Neuronal stem cell (in vitro differentiated cells): ENCODE results near the gene GARIN5B.

Source experiments
- DNase-seq: peaks from one replicate; pipeline ENCODE4 v3.0.0-alpha.2; 2013; ENCODE audit warnings: low spot score
- H2AFZ ChIP-seq: one replicate; pipeline ENCODE4 v1.6.1; 2013; ENCODE audit warnings: mild to moderate bottlenecking, low read length, inconsistent platforms
- H2AK5ac ChIP-seq: 2 replicates; pipeline ENCODE4 v1.6.1; 2013; ENCODE audit warnings: low read depth, mild to moderate bottlenecking, inconsistent platforms, low read length, moderate library complexity, mixed read lengths
- H2BK120ac ChIP-seq: 2 replicates; pipeline ENCODE4 v1.6.1; 2013; ENCODE audit warnings: low read depth, mild to moderate bottlenecking, inconsistent platforms, low read length, moderate library complexity, mixed read lengths
- H2BK12ac ChIP-seq: one replicate; pipeline ENCODE4 v1.6.1; 2013; ENCODE audit warnings: low read length, inconsistent platforms
- H2BK15ac ChIP-seq: 2 replicates; pipeline ENCODE4 v1.6.1; 2013; ENCODE audit warnings: mild to moderate bottlenecking, low read length, inconsistent platforms, mixed read lengths
- H2BK5ac ChIP-seq: one replicate; pipeline ENCODE4 v1.6.1; 2013; ENCODE audit warnings: inconsistent platforms, mild to moderate bottlenecking, low read length, moderate library complexity
- H3K14ac ChIP-seq: one replicate; pipeline ENCODE4 v1.6.1; 2013; ENCODE audit warnings: low read length, inconsistent platforms
- H3K18ac ChIP-seq: 2 replicates; pipeline ENCODE4 v1.6.1; 2013; ENCODE audit warnings: low read length, inconsistent platforms
- H3K23ac ChIP-seq: 2 replicates; pipeline ENCODE4 v1.6.1; 2013; ENCODE audit warnings: low read depth, mild to moderate bottlenecking, mixed read lengths, low read length, inconsistent platforms; ENCODE audit not compliant: poor library complexity
- H3K27ac ChIP-seq: replicated peaks from 3 replicates; pipeline ENCODE4 v1.5.1; 2013; ENCODE audit warnings: low read length, inconsistent platforms
- H3K27me3 ChIP-seq, 3 experiments: 2 replicates each; pipeline ENCODE4 v1.6.1; 2013; ENCODE audit warnings: low read length in 3 of 3, mild to moderate bottlenecking in 2 of 3, inconsistent platforms in 1 of 3, low read depth in 1 of 3, mixed read lengths in 1 of 3, moderate library complexity in 1 of 3; ENCODE audit not compliant: control insufficient read depth in 3 of 3, insufficient read depth in 3 of 3
- H3K36me3 ChIP-seq, 2 donors: replicated peaks in 1 of 2; 2 replicates each; pipeline ENCODE4 v1.6.1; 2013; ENCODE audit warnings: low read length in 2 of 2; ENCODE audit not compliant: control insufficient read depth in 2 of 2, insufficient read depth in 2 of 2
- H3K4ac ChIP-seq: 2 replicates; pipeline ENCODE4 v1.6.1; 2013; ENCODE audit warnings: inconsistent platforms, mild to moderate bottlenecking, low read length, moderate library complexity
- H3K4me1 ChIP-seq, 2 donors: 1 replicate in 1 of 2; 2 replicates in 1 of 2; pipeline ENCODE4 v1.6.1; 2013; ENCODE audit warnings: low read length in 2 of 2, low read depth in 1 of 2; ENCODE audit not compliant: control insufficient read depth in 2 of 2, insufficient read depth in 1 of 2
- H3K4me2 ChIP-seq: one replicate; pipeline ENCODE4 v1.6.1; 2013; ENCODE audit warnings: mild to moderate bottlenecking, low read length, inconsistent platforms; ENCODE audit not compliant: insufficient read depth, poor library complexity, severe bottlenecking
- H3K4me3 ChIP-seq, 2 donors: 2 replicates each; pipeline ENCODE4 v1.5.1; 2013; ENCODE audit warnings: low read length in 2 of 2, mild to moderate bottlenecking in 2 of 2, inconsistent platforms in 1 of 2, moderate library complexity in 1 of 2
- H3K79me1 ChIP-seq: one replicate; pipeline ENCODE4 v1.6.1; 2013; ENCODE audit warnings: low read depth, mild to moderate bottlenecking, inconsistent platforms, low read length, moderate library complexity
- H3K9ac ChIP-seq: one replicate; pipeline ENCODE4 v1.6.1; 2013; ENCODE audit warnings: mild to moderate bottlenecking, low read depth, low read length, inconsistent platforms; ENCODE audit not compliant: poor library complexity
- H3K9me3 ChIP-seq, 2 donors: replicated peaks in 1 of 2; 2 replicates each; pipeline versions ENCODE3 to v1.6.1; 2013; ENCODE audit warnings: low read length in 2 of 2, mild to moderate bottlenecking in 2 of 2, inconsistent platforms in 1 of 2, low read depth in 1 of 2, mixed read lengths in 1 of 2, moderate library complexity in 1 of 2; ENCODE audit not compliant: control insufficient read depth in 2 of 2, insufficient read depth in 1 of 2
- H4K8ac ChIP-seq: one replicate; pipeline ENCODE4 v1.6.1; 2013; ENCODE audit warnings: low read depth, mild to moderate bottlenecking, inconsistent platforms, low read length, moderate library complexity
- H4K91ac ChIP-seq: one replicate; pipeline ENCODE4 v1.6.1; 2013; ENCODE audit warnings: low read length, low read depth, mild to moderate bottlenecking, inconsistent platforms; ENCODE audit not compliant: poor library complexity
- WGBS, 2 donors: extraction: QIAGEN DNeasy Blood & Tissue Kit; methylation state at CpG; one replicate each; pipeline ENCODE4 v1.1.7; 2013; ENCODE audit warnings: missing lambda C conversion rate in 2 of 2, mixed read lengths in 1 of 2; ENCODE audit not compliant: insufficient read length in 2 of 2, insufficient replicate concordance in 1 of 2; ENCODE audit errors: extremely low coverage in 2 of 2; 5-methylcytosine and 5-hydroxymethylcytosine counted together

GARIN5B gene

DNA sequence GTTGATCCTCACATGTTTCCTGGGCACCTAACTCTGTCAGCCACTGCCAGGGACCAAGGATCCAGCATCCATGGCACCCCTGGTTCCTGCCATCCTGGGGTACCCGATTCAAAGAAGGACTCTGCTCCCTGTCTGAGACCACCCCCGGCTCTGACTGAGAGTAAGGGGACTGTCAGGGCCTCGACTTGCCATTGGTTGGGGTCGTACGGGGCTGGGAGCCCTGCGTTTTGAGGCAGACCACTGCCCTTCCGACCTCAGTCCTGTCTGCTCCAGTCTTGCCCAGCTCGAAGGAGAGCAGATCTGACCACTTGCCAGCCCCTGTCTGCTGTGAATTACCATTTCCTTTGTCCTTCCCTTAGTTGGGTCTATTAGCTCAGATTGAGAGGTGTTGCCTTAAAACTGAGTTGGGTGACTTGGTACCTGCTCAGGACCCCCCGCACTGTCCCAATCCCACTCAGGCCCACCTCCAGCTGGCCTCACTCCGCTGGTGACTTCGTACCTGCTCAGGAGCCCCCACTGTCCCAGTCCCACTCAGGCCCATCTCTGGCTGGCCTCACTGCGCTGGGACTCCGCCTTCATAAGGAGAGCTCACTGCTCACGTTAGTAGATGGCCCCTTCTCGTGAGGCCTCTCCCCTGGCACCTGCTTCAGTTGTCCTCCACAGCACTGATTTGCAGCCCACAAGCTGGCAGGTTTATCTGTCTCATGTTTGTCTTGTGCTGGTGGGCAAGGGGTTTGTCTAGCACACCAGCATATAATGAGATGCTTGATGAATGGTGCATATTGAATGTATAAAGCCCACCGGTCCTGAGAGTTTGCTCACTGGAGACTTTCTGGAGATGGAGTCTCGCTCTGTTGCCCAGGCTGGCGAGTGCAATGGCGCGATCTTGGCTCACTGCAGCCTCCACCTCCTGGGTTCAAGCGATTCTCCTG lies 26.6 kb upstream of the GARIN5B start:
- H3K9ac ChIP-seq = peak overlapping the region; percentile 50
- no peak overlapping the region for H3K23ac ChIP-seq
- no peak overlapping the region for H2BK5ac ChIP-seq
- H3K36me3 ChIP-seq = peaks cover 44 to 57% of the 10 kb centered on the region in 2 donors
- peaks cover 32 to 38% of the 10 kb centered on the region in 2 donors for H3K4me1 ChIP-seq
- H3K4me3 ChIP-seq = no peak overlapping the region
- no peak overlapping the region for H3K14ac ChIP-seq
- no peak overlapping the region for H4K91ac ChIP-seq
- peaks cover 26% of the 10 kb centered on the region for H3K79me1 ChIP-seq
- WGBS, 2 donors = no CpG with 5 or more reads among the region's 21 CpGs
- no peaks in the 10 kb centered on the region for H3K27me3 ChIP-seq
- H3K4ac ChIP-seq = no peak overlapping the region
- H2BK12ac ChIP-seq = no peak overlapping the region
- peak overlapping the region; percentile 19 for H3K27ac ChIP-seq
- no peak overlapping the region for H2BK120ac ChIP-seq
- no peak for DNase-seq
- H2BK15ac ChIP-seq = no peak overlapping the region
- H3K4me2 ChIP-seq = no peak overlapping the region
- H2AFZ ChIP-seq = no peak overlapping the region
- no peak overlapping the region for H3K18ac ChIP-seq
- no peaks in the 10 kb centered on the region for H3K9me3 ChIP-seq
- no peak overlapping the region for H4K8ac ChIP-seq
- no peak overlapping the region for H2AK5ac ChIP-seq

DNA sequence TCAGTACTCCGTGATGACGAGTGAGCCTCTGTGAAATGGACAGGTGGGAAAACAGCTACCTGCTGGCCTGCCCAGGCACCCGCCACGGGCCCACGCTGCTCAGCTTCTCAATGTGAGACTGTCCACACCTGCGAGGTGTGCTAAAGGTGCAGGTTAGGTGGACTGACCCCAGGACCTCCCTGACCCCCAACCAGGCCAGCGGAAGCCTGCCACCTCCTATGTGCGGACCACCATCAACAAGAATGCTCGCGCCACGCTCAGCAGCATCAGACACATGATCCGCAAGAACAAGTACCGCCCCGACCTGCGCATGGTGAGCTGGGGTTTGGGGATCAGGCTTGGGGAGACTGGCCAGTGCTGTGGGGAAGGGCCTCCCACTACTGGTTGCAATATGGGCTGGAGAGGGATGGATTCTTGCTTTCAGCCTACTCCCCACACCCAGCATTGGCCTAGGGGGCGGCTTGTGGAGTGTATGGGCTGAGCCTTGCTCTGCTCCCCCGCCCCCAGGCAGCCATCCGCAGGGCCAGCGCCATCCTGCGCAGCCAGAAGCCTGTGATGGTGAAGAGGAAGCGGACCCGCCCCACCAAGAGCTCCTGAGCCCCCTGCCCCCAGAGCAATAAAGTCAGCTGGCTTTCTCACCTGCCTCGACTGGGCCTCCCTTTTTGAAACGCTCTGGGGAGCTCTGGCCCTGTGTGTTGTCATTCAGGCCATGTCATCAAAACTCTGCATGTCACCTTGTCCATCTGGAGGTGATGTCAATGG lies 24.9 kb upstream of the GARIN5B start:
- no CpG with 5 or more reads among the region's 24 CpGs for WGBS, 2 donors
- Histone ChIP-seq H3K36me3 (peaks cover 44 to 57% of the 10 kb centered on the region in 2 donors), H3K27ac (no peak overlapping the region), H3K9ac (peak overlapping the region; percentile 68), H3K4ac (no peak overlapping the region), H2BK5ac (no peak overlapping the region), H3K9me3 (peaks cover 0 to under 1% of the 10 kb centered on the region in 2 donors), H3K79me1 (peaks cover 26% of the 10 kb centered on the region), H3K14ac (no peak overlapping the region), H3K4me3 (peak overlapping the region; percentile 15 to 89), H3K27me3 (peaks cover 0 to 3% (median 0%) of the 10 kb centered on the region in 3 experiments), H3K23ac (peak overlapping the region; percentile 3), H4K91ac (no peak overlapping the region), H2AFZ (no peak overlapping the region), H3K4me1 (peaks cover 33 to 47% of the 10 kb centered on the region in 2 donors), H3K4me2 (peak overlapping the region; percentile 22), H2BK120ac (no peak overlapping the region), H3K18ac (no peak overlapping the region), H2BK12ac (no peak overlapping the region), H2AK5ac (no peak overlapping the region), H4K8ac (no peak overlapping the region), H2BK15ac (no peak overlapping the region)
- no peak for DNase-seq

DNA sequence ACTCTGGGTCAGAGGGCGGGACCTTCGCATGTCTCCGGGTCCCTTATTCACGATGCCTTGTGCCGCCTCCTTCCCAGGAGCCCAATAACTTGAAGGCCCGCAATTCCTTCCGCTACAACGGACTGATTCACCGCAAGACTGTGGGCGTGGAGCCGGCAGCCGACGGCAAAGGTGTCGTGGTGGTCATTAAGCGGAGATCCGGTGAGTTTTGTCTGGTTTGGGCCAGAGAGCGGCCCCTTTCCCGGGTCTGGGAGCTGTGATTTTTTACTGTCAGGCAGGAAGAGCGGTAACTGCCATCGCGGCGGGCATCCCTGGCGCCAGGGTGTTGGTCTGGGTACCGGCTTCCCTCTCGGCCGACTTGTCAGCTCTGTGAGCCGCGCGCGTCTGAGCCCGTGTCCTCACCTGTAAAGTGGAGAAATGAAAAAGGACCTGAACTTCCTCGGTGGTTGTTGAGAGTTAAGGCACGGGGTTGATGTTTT lies 23.5 kb upstream of the GARIN5B start:
- Histone ChIP-seq H2AFZ (no peak overlapping the region), H3K4me1 (peaks cover 33 to 40% of the 10 kb centered on the region in 2 donors), H2BK5ac (peak overlapping the region; percentile 62), H3K79me1 (peaks cover 26% of the 10 kb centered on the region), H3K4ac (peak overlapping the region; percentile 7), H3K27me3 (peaks cover 0 to 3% (median 0%) of the 10 kb centered on the region in 3 experiments), H3K36me3 (peaks cover 44 to 52% of the 10 kb centered on the region in 2 donors), H3K18ac (peak overlapping the region; percentile 70), H2AK5ac (peak overlapping the region; percentile 43), H4K91ac (no peak overlapping the region), H2BK120ac (no peak overlapping the region), H4K8ac (no peak overlapping the region), H3K14ac (peak overlapping the region; percentile 79), H3K4me2 (peak overlapping the region; percentile 96), H2BK15ac (no peak overlapping the region), H2BK12ac (no peak overlapping the region), H3K23ac (peak overlapping the region; percentile 100), H3K4me3 (peak overlapping the region; percentile 87 to 89), H3K27ac (no peak overlapping the region), H3K9me3 (peaks cover 2% of the 10 kb centered on the region in 2 donors), H3K9ac (peak overlapping the region; percentile 95)
- DNase-seq = no peak
- WGBS, 2 donors = no CpG with 5 or more reads among the region's 33 CpGs
